Mammary epithelial cell (primary cell): ENCODE measurements around the gene YBX1.

Experiments used
- CTCF ChIP-seq, 2 donors: IDR thresholded peaks in 1 of 2; conservative IDR thresholded peaks in 1 of 2; 2 replicates each; pipeline ENCODE4 v1.5.1; 2011 to 2012; ENCODE audit warnings: inconsistent platforms in 2 of 2, low read length in 2 of 2, mild to moderate bottlenecking in 2 of 2, control low read depth in 1 of 2, low read depth in 1 of 2; ENCODE audit not compliant: insufficient read depth in 1 of 2; ENCODE audit errors: extremely low read depth in 1 of 2
- EZH2 ChIP-seq: IDR thresholded peaks from 2 replicates; pipeline ENCODE4 v1.6.1; 2012; ENCODE audit warnings: low read length, inconsistent platforms, borderline replicate concordance

GRCh38 chr1:42748021-42748420, 65.8 kb downstream of the YBX1 start:
- no peak for TF ChIP-seq CTCF (conservative IDR thresholded peaks at IDR 0.05 in 1 of 2, IDR thresholded peaks at IDR 0.05 in 1 of 2; ENCODE audit: extremely low read depth in 1 of 2, insufficient read depth in 1 of 2, low read depth in 1 of 2, low read length in 2 of 2)
- TF ChIP-seq EZH2: no peak
